ENCODE measurements around the gene ABI3BP.

GRCh38 chr3:100725935-100726513 is 267.2 kb downstream of the ABI3BP start:
- no peak for TF ChIP-seq NR1H2 (CRISPR knock-in tag; IDR thresholded peaks at IDR 0.05)
- TF ChIP-seq CTCF (IDR thresholded peaks at IDR 0.05): no peak
- TF ChIP-seq, protein P1, sequence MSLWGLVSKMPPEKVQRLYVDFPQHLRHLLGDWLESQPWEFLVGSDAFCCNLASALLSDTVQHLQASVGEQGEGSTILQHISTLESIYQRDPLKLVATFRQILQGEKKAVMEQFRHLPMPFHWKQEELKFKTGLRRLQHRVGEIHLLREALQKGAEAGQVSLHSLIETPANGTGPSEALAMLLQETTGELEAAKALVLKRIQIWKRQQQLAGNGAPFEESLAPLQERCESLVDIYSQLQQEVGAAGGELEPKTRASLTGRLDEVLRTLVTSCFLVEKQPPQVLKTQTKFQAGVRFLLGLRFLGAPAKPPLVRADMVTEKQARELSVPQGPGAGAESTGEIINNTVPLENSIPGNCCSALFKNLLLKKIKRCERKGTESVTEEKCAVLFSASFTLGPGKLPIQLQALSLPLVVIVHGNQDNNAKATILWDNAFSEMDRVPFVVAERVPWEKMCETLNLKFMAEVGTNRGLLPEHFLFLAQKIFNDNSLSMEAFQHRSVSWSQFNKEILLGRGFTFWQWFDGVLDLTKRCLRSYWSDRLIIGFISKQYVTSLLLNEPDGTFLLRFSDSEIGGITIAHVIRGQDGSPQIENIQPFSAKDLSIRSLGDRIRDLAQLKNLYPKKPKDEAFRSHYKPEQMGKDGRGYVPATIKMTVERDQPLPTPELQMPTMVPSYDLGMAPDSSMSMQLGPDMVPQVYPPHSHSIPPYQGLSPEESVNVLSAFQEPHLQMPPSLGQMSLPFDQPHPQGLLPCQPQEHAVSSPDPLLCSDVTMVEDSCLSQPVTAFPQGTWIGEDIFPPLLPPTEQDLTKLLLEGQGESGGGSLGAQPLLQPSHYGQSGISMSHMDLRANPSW (CRISPR knock-in tag; conservative IDR thresholded peaks at IDR 0.05; ENCODE audit: low read depth): no peak
- no peak for TF ChIP-seq ELF4 (CRISPR knock-in tag; IDR thresholded peaks at IDR 0.05; ENCODE audit: low read depth)
- TF ChIP-seq ZBTB43 (CRISPR knock-in tag; IDR thresholded peaks at IDR 0.05): no peak
